Glomerular endothelial cell (primary cell): Measurements from ENCODE around the gene GAA. TPM values are rescaled to one million over a fixed set of nuclear protein-coding genes. Genes with fewer than 3 reads are reported as not detected.
"Not testable (repeated sequence)": the region's sequence is repeated elsewhere in the genome, so short reads cannot be mapped to it uniquely, and the experiment has no call there.

Experiments used
- DNase-seq: peaks from one replicate; pipeline ENCODE4 v3.0.0-alpha.2; 2011; ENCODE audit warnings: low read depth, low spot score; ENCODE audit errors: extremely low read depth
- total RNA-seq: library from RNA; depleted of rRNA; stranded (reverse); fragments of >200 nt; gene quantifications from 2 replicates; pipeline ENCODE4 v1.2.3, GENCODE V29; 2015

GAA gene
- total RNA-seq, 1 donor from 2014 or later, result 166 TPM

DNA sequence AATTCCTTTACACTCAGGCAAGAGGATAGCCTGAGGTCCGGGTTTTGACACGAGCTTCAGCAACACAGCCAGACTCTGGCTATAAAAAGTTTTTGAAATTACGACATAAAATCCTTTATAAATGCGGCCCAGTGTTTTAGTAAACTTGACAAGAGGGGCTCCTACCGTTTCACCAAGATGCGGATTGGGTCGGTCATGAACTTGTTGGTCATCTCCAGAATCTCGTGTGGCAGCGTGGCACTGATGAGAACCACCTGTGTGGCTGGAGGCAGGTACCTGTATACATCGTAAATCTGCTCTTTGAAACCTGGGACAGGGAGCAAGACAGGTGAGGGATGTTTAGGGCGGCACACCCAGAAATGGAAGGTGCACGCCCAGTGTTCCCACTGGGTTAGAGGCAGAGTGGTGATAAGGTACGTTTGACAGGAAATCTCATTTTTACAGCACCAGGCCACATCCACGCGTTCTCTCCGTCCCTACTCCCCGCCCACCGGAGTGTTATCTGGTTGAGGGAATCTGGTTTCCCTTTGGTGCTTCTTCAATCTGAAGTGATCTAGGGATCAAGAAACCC, 37.6 kb downstream of the GAA start:
- no peak for DNase-seq

GRCh38 chr17:80141463-80142165, 40.2 kb downstream of the GAA start:
- DNase-seq, result no peak

- no peak for DNase-seq
Measured at GRCh38 chr17:80142929-80143328, 41.5 kb downstream of the GAA start.

DNA sequence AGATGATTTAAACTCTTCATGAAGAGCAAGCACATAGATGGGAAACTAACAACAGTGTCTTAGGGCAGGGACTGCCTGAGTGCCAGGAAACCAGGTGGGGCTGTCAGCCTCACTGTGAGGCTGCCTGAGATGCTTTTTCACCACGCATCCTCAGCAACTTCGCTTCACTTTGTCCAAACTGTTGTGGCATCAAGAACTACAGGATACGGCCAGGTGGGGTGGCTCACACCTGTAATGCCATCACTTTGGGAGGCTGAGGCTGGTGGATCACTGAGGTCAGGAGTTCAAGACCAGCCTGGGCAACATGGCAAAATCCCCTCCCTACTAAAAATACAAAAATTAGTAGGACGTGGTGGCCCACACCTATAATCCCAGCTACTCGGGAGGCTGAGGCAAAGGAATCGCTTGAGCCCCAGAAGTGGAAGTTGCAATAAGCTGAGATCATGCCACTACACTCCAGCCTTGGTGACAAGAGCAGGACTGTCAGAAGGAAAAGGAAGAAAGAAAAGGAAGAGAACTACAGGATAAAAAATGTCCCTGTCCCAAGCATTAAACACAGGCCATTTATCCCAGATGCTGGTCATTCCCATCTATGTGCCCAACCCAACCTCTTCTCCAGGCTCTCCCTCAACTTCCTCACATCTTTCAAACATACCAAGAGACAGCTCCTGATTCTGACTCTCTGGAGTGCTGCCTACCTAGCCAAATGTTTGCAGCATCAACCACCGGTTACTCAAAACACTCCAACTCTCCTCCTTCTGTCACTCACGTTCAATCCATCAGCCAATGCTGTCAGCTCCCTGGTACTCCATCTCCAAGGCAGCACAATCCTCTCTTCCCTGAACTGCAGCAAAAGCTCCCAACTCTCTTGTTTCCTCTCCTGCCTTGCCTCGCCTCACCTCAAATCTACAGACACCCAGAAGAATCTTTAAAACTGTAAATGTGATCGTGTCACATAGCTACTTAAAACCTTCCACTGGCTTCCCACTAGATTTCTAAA, 44.0 kb downstream of the GAA start:
- no peak for DNase-seq

- DNase-seq, result no peak
Measured at GRCh38 chr17:80146121-80147034, 45.0 kb downstream of the GAA start.

- peak; percentile 87 for DNase-seq
Measured at GRCh38 chr17:80147035-80147822, 45.8 kb downstream of the GAA start, which contains the start of gene EIF4A3. Gene EIF4A3, minus strand, starts transcription at chr17:80147128. Its CDS starts 167 bp downstream, at chr17:80146961.

GRCh38 chr17:80151333-80151732, 50.0 kb downstream of the GAA start:
- no peak for DNase-seq

DNA sequence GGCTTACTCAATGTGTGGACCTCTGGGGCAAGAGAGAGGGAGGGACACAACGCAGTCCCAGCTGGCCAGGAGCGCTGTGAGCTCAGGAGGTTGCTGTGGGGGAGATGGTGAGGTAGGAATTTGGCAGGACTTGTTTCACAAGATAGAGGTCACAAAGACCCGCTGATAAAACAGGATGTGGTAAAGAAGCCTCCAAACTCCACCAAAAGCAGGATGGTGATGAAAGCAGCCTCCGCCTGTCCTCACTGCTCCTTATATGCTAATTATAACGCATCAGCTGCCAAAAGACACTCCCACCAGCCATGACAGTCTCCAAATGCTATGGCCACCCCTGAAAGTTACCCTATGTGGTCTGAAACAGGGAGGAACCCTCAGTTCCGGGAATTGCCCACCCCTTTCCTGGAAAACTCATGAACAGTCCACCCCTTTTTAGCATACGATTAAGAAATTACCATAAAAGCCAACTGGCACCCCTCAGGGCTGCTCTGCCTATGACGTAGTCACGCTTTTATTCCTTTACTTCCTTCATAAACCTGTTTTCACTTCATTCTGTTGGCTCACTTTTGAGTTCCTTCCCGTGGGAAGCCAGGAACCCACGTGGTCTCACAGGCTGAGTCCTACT, 50.8 kb downstream of the GAA start:
- DNase-seq, result no peak

GRCh38 chr17:80153004-80153403, 51.6 kb downstream of the GAA start:
- no peak for DNase-seq

DNA sequence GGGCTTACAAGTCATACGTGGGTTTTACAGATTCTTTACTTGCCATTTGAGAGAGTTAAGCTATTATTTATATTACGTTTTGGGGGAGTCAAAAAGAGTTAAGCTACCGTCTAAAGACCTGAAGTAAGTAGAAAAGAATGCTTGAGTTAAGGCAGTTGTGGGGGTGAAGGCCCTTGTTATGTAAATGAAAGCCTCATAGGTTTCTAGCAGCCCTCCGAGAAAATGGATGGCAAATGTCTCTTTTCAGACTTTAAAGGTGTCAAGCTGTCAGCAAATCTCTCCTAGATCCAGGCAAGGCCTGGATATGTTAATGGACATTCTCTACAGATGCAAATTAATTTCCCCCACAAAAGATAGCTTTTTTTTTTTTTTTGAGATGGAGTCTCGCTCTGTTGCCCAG, 52.8 kb downstream of the GAA start:
- no peak for DNase-seq

- DNase-seq, result not testable (repeated sequence)
Measured at GRCh38 chr17:80155600-80155999, 54.2 kb downstream of the GAA start.

DNA sequence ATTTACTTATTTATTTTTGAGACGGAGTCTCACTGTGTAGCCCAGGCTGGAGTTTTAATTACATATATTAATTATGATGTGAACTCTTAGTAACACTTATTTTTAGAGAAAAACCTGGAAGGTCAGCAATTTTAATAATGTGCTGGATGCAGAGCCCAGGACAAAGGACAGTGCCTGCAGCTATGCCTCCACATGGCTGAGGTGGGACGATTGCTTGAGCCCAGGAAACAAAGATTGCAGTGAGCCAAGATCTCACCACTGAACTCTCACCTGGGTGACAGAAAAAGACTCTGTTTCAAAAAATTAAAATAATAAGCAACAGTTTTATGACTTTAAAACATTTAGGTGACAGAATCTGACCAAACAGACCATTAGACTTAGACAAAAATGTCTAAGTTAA, 57.5 kb downstream of the GAA start:
- DNase-seq, result no peak

DNA sequence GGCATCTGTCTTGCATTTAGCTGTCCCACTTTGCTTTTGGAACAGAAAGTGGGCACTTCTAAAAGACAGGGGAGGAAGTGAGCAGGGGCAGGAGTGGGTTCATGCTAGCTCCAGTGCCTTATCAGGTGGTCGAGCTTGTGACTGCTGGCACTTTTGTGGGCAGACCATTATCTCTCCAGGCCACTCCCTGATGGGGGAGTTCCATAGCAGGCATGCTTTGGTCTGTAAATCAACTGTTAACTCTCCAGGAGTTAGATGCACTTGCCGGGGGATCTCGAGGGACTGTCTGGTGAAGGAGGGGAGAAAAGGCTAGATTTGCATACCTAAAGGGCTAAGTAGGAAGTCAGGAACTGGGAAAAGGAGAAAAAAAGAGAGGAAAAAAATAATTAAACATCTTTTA, 59.2 kb downstream of the GAA start:
- no peak for DNase-seq

DNA sequence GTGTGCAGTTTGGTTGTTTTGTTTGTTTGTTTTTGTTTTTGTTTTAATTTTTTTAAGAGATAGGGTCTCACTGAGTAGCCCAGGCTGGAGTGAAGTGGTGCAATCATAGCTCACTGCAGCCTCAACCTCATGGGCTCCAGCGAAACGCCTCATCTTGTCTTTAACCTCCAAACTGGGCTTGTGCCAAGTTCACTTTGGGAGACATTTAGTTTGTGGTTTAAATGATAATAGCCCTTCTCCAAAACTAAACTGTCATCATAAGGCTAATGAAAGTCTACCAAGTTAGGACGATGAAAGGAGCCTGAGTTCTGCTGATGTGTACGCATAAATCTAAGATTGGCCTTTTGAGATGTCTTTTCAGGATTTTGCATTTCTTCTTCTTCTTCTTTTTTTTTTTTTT, 62.0 kb downstream of the GAA start:
- DNase-seq, result no peak

GRCh38 chr17:80164185-80164584, 62.8 kb downstream of the GAA start:
- no peak for DNase-seq

GRCh38 chr17:80166446-80166845, 65.1 kb downstream of the GAA start:
- DNase-seq, result no peak

DNA sequence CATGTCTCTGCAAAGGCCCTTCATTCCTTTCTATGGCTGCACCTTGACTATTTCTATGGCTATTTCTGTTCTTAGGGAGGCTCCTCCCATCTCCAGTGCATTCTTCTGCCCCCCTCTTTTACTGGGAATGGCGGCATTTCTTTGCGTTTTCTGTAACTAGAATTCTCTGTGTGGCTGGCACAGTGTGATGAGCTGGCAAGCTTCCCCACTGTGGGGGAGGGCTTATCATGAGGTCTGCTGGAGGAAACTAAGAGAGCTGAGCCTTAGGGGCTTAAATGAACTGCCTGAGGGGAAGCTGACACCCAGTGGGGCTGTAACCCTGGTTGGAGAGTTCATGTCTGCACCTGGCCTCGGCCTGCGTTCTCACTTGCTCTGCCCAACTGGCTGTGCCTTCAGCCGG, 67.0 kb downstream of the GAA start:
- DNase-seq, result no peak

- DNase-seq, result no peak
Measured at GRCh38 chr17:80169107-80169506, 67.7 kb downstream of the GAA start.
